Stimulated activated CD4-positive, alpha-beta T cell treated with anti-CD3 and anti-CD28 coated beads, Interleukin-2, amount 100 ng/mL, for 4 hours (primary cell): Measurements from ENCODE around the gene HAAO.
A peak's percentile ranks its signal among the peaks of the same experiment; 100 is the strongest.

ENCODE experiments used
- DNase-seq: peaks from one replicate; pipeline ENCODE4 v3.0.0-alpha.2; 2020; ENCODE audit warnings: low read depth

The HAAO gene

DNA sequence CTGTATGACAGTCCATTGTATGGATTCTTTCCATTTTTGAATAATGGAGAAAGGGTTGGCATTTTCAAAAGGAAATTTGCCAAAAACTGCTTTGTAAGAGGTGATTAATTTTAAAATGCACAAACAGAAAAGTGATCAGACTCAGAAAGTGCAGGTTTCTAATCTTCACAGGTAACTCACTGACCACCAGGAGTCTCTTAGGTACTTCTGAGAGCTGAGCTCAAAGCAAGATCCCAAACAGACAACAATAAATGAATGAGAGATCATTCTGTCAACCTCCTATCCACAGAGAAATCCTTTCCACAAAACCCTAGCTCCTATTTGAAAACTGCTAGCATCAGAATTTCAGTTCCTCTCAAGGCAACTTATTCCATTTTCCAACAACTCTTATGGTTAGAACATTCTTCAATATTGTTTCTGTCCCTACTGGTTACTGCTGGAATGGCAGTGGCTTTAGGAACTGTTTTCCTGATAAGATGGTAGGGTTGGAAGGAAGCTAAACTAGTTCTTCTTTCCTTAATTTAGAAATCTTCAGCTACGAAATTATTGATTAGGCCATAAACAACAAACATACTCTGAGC, 20.6 kb upstream of the HAAO start:
- DNase-seq = no peak

DNA sequence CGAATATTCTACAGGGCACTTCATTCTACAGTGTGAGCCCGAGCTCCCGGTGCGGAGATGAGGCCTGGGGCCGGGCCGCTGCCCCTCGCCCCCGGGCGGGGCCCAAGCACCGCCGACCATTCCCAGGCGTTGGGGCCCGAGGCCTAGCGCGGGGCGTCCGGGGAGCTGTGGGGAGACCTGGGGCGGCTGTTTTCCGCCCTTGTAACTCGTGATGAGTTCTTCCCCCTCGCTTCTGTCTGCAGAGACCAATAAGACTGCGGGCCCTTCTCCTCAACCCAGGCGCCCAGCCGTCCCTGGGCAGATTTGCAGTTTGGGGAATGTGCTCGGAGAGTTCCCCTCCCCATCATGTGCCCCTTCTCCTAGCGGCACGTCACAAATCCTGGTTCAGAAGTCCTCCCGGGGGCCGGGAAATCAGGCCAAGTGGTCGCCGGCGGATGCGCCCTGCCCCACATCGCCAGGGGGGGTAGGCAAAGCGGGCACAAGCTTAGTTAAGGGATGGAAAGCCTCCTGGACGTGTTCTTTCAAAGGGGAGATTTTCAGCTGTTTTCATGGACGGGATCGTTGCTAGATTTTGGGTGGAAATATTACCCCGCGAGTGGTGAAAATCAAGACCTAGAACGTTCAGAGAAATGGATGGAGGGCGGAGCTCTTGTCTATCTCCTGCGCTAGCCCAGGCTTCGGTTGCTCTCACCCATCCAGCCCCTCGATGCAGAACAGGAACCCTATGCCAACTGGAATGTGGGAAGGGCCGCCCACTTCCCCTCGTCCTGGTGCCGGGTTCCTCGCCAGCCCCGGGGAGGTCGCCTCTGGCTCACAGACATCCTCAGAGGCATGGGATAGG, 18.8 kb upstream of the HAAO start:
- peak; percentile 19 for DNase-seq

DNA sequence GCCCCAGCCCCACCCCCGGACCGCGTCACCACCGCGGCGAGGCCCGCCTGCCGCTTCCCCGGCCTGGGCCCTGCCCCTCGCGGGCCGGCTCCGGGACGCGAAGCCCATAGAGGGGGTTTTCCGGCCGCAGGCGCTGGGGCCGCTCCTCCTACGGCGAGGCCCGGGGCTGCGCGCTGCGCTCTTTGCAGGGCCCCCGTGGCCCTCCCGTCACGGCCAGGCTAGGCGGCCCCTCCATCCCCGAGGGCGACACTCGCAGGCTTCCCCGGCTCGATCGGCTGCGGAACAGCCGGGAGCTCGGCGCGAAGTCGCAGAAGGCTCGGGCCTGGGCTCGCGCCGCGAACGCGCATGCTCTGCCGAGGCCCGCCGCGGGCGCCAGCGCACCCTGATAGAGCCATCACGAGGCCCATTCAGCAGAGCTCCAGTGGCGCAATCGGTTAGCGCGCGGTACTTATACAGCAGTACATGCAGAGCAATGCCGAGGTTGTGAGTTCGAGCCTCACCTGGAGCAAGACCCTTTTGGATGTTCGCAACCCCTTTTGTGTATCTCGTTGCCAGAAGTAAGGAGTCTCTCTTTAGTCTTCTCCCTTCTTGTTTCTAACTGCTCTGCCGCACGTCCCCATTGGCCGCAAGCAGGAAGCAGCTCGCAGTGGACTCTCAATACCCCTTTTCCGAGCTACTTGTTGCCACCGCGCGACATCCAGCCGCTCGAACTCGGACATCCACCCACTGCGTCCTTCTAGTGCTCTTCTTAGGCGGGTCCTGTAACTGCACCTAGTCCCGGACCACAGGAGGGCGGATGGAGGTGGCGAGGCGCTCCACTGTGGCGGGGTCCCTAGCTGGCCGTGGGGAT, 18.0 kb upstream of the HAAO start:
- DNase-seq = peak; percentile 88

DNA sequence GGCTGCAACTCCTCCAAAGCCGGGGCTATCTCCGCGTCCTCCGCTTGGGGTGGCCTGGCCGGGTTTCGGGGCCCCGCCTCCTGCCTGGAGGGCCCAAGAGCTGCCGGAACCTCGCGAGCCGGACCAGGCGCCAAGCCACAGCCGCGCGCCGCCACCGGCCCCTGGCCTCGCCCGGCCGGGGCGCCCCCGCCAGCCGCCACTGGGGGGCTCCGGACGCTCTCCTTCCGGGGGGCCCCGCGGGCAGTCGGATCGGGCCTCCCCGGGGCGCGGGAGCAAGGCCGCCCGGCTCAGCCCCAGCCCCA, 17.4 kb upstream of the HAAO start:
- no peak for DNase-seq

DNA sequence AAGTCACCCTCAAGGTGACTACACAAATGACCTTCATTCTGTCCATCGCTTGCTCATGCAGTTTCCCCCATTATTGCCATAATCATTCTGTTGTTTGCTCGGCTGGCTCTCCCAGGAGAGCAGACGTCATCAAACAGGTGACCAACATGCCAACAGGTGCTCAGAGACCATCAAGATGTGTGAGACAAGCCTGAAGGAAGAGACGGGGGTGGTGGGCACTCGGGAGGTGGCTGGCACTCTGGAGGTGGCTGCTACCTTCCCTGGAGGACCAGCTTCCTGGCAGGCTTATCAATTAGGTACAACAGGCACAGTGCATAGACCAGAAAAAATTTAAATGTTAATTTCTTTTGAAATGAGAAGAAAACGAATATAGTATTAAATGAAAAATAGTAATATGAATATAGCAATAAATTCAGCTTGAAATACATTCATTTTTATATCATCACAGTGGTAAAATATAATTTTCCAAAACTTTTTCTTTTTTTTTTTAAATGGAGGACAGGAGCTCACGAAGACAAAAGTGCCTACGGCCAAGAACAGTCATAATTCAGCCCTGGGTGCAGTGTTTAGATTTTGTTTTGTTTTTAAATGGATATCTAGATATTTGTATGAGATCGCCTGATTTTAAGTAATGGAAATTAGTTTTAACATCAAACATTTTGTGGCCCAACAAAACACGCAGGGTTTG, 16.9 kb upstream of the HAAO start:
- DNase-seq = no peak

DNA sequence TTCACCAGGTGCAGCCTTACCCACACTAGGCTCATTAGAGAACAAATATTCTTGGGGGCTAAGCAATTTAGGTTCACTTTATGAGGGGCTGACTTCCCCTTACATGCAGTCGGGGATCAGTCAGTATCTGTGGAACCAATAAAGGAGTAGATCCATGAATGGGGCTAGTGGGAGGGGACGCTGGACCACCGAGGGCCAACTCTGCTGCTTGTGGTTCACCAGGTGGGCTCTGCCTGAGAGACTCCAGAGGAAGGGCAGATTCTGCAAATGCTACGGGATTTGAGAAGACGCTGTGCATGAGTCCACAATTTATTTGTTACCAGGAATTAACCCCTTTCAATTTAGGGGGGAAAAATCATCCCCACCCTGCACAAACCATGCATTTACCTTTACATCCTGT, 15.9 kb upstream of the HAAO start:
- no peak for DNase-seq

DNA sequence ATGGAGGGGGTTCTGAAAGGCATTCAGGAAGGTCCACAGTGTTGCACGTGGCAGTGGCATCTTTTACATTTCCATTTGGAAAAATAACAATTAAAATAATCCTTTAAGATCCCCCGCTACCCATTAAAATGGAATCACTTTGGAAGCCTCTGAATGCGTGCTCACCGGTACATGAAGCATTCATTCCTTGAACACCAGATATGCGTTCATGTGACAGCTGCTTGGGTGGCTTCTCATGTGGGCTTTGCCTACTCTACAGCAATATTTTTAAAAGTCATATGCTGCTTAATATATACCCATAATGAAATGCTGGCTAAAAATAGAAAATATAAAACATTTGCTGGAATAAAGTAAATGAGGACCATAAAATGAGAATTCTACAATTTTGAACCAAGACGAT, 14.4 kb upstream of the HAAO start:
- no peak for DNase-seq

DNA sequence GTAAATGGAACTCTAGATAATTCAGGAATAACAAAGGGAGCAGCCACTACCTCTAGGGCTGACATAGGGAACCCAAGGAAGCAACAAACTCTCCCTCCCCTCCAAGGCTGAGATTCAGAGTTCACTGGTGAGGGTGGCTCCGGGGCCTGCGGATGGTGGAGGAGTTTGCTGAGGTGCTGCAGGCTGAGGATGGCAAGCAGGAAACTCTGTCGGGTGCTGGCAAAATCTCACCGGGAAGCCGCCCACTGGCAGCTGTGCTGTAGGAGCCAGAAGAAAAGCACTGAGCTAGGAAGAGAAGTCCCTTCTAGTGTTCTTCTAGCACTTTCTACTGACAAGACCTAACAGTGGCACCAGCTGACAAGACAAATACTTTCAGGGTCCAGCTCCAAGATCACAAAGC, 12.5 kb upstream of the HAAO start:
- no peak for DNase-seq

DNA sequence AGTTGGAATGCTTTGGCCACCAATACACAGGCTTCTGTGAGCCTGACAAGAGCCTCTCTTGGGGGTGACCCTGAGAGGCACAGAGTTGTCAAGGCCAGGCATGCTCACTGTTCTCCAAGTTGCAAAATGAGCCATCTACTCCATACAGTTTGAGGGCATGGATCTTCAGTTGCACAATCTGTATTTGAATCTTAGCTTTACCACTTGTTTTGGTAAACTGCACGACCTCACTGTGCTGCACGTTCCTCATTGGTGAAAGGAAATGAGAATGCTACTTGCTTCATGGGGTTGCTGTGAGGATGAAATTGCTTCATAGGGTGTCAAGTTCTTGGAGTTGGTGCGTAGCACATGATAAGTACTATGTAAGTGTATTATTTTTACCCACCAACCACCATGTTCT, 12.0 kb upstream of the HAAO start:
- DNase-seq = no peak

DNA sequence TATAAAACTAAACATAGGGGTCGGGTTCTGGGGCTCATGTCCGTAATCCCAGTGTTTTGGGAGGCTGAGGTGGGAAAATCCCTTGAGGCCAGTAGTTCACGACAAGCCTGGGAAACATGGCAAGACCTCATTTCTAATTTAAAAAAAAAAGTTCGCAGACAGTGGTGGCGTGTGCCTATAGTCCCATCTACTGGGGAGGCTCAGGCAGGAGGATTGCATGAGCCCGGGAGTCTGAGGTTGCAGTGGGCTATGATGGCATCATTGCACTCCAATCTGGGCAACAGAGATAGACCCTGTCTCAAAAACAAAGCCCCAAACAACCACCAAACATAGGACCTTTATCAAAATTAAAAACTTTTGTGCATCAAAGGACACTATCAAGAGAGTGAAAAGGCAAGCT, 9.8 kb upstream of the HAAO start:
- DNase-seq = no peak

DNA sequence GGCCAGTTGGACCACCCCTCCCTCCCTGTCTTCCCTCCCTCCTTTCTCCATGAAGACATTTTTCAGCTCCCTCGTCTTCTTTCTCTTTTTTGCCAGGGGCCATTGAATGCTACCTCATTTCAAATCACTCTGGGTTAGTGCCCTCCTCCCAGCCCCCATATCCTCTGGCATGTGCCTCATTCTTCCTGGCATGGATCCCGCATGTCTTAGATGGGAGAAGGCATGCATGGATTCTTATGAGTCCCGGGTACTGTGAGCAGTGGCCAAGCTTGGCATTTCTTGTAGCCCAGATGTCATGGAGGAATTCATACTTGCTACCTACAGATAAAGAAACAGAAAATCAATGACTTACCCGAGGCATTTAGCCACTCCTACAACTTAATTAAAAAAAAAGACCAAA, 9.0 kb upstream of the HAAO start:
- DNase-seq = no peak

DNA sequence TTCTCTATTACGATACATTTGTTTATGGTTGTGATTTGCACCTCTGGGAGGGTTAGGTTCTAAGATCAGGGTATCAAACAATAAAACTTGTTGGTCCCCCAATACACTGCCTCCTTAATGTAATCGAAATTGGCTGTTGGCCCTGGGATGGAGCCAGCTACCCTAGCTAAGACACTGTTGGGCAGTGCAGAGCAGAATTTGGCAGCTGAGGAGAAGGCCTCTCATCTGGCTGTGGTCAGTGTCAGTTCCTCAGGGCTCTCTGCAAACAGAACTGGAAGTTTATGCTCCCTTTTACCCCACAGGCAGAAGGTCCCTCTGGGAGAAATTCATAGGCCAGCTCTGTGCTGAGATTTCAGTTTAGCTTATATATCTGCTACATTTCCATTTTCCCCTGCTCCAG, 8.6 kb upstream of the HAAO start:
- no peak for DNase-seq

DNA sequence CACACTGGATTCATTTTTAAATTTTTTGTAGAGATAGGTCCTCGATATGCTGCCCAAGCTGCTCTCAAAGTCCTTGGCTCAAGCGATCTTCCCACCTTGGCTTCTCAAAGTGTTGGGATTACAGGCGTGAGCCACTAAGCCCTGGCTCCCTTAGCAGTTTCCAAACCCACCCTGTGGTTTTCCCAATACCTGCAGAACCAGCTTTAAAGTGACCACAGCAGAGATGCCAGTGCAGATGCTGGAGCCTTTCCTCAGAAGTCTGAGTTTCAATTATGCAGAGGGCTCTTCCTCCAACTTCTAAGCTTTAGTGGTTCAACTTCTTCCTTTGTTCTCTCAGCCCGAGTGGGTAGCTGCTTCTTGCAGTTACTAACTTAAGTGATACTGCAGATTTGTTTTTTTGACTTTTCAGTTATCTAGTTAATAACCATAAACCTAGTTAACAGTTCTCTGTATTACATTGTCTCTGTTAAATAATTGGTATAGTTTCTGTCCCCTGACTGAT, 8.1 kb upstream of the HAAO start:
- no peak for DNase-seq

DNA sequence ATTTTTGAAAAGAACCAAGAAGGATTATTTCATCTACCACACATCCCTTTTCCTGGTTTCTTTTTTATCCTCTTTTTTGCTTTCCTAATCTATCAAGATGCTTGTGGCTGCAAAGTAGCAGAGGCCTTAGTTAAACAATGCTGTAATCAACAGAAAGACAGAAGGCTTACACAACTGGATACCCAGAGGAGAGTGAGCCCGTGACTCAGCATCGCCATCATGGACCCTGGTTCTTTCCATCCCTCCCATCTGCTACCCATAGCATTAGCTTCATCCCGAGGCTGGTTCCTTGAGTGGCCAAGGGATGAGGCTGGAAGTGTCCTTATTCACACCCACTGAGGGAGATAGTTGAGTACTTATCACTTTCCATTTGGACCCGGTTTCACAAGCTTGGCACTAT, 7.5 kb upstream of the HAAO start:
- no peak for DNase-seq

DNA sequence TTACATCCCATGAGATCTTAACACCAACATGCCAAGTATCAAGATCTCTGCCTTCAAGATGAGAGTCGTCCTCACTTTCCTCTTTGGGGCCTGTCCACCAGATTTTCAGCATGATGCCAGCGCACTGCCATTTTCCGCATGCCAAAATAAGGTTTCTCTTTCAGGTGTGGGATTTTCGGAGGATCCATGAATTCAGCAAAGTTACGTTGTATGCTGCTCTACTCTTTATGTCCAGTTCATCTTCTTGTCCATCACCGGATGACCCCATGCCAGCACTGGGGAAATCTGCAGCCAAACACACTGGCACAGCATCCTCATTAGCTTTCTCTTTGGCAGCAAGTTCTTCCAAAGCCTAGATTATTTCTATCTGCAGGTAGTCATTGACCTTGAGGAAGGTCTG, 4.9 kb upstream of the HAAO start:
- DNase-seq = no peak

DNA sequence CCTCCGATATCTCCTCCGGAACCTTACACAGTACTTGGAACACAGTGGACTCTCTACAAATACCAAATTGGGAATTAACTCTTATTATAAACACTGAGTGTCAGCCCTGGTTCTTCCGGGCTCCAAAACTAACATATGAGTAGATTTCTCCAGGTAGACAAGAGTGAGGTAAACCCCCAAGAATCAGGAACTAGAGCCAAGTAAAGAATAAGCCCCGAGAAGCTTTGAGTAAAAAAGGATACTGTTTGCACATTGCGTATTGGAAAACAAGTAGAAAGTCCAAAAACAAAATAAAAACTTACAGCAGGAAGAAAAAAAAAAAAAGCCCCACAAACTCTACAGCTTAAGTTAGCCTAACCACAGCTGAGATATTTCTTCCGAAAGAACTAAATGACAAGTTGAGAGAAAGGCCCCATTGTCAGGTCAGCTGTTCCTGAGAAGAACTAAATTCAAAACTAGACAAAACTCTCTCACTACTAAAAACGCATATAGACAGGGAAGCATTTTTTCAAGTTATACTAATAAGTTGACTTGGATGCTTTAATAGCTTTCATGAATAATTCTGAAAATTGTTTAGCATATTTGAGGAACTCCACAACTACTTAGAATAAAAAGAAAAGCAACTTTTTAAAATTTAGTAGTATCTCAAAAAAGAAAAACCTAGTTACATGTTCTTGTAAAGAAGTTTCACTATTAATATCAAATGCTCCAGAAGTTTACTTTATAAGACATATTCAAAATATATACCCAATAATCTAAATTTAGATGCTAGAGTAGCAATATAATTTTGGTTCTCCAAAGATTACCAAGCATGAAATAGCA, 4.3 kb upstream of the HAAO start:
- no peak for DNase-seq

DNA sequence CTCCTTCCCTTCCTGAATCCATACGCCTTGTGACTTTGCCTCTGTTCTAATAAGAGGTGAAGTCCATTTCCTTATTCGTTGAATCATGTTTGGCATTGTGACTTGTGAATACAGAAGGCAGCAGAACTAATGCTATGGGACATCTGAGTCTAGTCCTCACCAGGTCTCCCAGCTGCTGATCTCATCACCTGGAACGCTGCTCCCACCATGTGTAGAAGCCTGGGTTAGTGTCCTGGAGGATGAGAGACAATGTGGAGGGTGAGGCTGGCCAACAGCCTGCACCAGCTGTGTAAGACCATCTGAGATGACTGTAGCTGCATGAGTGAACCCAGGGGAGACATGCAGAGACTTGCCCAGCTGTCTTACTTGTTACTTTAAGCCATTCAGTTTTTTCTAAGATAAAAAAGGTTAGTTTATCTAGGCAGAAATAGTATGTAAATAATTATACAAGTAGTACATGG, 3.5 kb upstream of the HAAO start:
- DNase-seq = no peak

DNA sequence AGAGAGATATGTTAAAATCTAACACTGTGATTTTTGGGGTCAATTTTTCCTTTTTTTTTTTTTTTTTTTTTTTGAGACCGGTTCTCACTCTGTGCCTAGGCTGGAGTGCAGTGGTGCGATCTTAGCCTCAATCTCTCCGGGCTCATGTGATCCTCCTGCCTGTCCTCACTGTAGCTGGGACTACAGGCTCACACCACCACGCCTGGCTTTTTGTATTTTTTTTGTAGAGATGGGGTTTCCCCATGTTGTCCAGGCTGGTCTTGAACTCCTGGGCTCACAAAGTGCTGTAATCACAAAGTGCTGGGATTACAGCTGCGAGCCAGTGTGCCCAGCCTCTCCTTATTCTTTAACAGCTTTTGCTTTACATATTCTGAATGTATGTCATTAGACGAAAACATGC, 2.9 kb upstream of the HAAO start:
- DNase-seq = no peak

DNA sequence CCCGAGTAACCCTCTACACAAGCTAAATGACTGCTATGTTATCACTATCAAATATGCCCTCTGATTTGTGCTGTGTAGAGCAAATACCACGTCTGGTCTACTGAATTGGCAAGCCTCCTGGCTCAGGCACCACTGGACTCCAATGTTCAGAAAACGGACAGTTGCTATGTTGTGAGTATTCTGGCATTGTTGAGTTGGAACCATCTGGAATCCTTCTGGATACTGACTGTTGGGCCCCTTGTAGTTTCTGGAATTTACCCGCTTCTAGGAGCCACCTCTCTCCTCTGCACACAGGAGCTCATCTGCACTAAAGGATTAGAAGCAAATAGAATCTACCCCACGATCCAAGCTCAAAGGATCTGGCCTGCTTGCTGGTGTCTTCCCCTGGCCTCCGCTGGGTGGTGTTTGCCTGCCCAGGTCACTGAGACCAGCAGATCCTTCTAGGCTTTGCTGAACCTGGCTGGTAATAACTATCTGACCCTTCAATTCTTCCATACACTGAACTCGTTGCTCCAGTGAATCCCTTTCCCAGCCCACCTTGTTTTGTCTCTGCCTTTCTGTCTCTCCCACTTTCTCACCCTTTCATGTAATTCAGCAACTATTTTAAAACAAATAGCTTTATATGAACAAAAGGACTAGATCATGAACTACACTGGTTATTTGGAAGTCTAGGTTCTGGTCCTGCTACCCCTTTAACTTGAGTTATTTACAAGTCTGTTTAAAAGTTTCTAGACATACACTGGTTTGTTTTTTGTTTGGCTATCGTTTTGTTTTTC, 2.1 kb upstream of the HAAO start:
- DNase-seq = no peak

DNA sequence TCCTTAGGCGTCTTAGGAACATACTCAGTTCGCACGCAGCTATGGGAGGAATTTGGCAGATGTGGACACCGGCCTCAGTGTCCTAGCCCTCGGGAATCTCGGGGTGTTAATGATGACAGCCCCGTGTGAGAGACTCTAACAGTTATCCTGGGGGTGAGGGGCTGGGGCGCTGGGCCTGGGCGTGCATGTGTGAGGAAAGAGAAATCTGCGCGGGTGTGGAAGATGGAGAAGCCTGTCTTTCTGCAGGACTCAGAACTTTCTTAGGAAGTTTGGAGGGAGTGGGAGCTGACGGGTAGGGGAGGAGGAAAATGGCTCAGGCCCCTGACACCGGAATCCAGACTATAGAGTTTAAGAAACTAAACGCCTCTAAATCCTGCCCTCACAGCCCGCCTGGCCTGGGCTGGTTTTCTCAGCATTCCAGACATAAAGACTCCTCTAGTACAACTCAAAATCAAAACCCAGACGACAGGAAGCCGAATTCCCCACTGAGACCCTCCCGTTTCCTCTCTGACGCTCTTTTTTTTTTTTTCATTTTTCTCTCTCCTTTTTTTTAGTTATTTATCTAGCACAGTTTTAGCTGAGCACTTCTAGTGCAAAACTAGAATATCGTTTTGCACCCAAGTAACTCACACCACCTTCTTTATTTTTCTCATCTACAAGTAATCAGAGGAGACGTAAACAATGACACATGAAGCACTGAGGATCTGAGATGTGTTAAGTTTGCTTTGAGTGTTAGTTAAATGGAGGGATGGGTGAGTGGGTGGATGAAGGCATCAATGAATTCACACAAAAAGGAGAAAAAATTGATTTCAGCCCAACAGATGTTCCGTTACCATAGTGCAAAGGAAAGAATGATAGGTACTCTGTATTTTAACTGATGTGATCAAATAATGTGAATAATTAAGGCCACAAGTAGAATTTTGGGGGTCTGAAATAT, 1.2 kb upstream of the HAAO start:
- no peak for DNase-seq
